ENCODE data around the gene SLC27A6.

Gene SLC27A6

GRCh38 chr5:129063483-129064113 is 98.3 kb downstream of the SLC27A6 start:
- no peak for DNase-seq (ENCODE audit: low read depth)

GRCh38 chr5:129065721-129066120 is 100.4 kb downstream of the SLC27A6 start:
- DNase-seq (ENCODE audit: low read depth): no peak

- DNase-seq (ENCODE audit: low read depth): no peak
Measured at GRCh38 chr5:129067745-129068144, 102.5 kb downstream of the SLC27A6 start.

- DNase-seq (ENCODE audit: low read depth): no peak
Measured at GRCh38 chr5:129069292-129069691, 104.0 kb downstream of the SLC27A6 start.

- DNase-seq (ENCODE audit: low read depth): no peak
Measured at GRCh38 chr5:129073111-129073510, 107.8 kb downstream of the SLC27A6 start.

- no peak for DNase-seq (ENCODE audit: low read depth)
Measured at GRCh38 chr5:129074903-129075302, 109.6 kb downstream of the SLC27A6 start.

- DNase-seq (ENCODE audit: low read depth): no peak
Measured at GRCh38 chr5:129077433-129078075, 112.3 kb downstream of the SLC27A6 start.

- no peak for DNase-seq (ENCODE audit: low read depth)
Measured at GRCh38 chr5:129078247-129078646, 113.0 kb downstream of the SLC27A6 start.

- no peak for DNase-seq (ENCODE audit: low read depth)
Measured at GRCh38 chr5:129078660-129079059, 113.4 kb downstream of the SLC27A6 start.

- DNase-seq (ENCODE audit: low read depth): no peak
Measured at GRCh38 chr5:129079496-129079895, 114.2 kb downstream of the SLC27A6 start.

- DNase-seq (ENCODE audit: low read depth): no peak
Measured at GRCh38 chr5:129080766-129081165, 115.5 kb downstream of the SLC27A6 start.

- DNase-seq (ENCODE audit: low read depth): no peak
Measured at GRCh38 chr5:129082225-129083136, 117.2 kb downstream of the SLC27A6 start.
